GM06990 (cell line): ENCODE measurements around the gene QKI.

ENCODE experiments used
- DNase-seq: peaks from one replicate; pipeline ENCODE4 v3.0.0-alpha.2; 2011; ENCODE audit not compliant: insufficient read length; ENCODE audit errors: extremely low read depth
- H3K27me3 ChIP-seq: replicated peaks from 2 replicates; pipeline ENCODE4 v1.6.0; 2011; ENCODE audit warnings: low read length; ENCODE audit not compliant: control insufficient read depth, insufficient read depth
- H3K36me3 ChIP-seq: 2 replicates; pipeline ENCODE4 v1.5.1; 2011; ENCODE audit warnings: low read length; ENCODE audit not compliant: control insufficient read depth, insufficient read depth
- H3K4me3 ChIP-seq: replicated peaks from 2 replicates; pipeline ENCODE4 v1.5.1; 2011; ENCODE audit warnings: low read depth, mild to moderate bottlenecking, control low read depth, low read length
- TF ChIP-seq, protein P1 (sequence below): IDR thresholded peaks from 2 replicates; pipeline ENCODE4 v1.5.1; 2011; ENCODE audit warnings: low read length, control low read depth, mild to moderate bottlenecking, inconsistent platforms; ENCODE audit not compliant: insufficient read depth, poor library complexity, severe bottlenecking

Gene QKI

DNA sequence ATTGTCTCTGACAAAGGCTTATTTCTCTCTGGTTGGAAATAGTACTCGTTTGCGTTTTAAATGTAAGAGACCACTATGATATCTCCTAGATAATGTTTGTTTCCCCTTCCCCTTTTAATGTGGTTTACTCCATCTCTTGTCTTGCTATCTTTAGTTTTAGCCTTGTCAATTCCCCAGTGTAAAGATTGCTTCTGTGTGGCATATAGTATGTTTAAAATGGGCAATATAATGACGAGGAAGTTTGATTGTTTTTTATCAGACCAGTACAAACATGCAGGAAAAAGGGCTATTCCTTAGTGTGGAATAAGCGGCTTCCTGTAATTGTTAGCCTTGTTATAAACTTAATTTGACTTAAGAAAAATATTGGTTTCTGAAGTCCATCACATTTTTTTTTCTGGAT is 3.1 kb downstream of the QKI start:
- Histone ChIP-seq H3K36me3 (no peaks in the 10 kb centered on the region), H3K4me3 (peak overlapping the region; percentile 92), H3K27me3 (no peaks in the 10 kb centered on the region)
- TF ChIP-seq, protein P1, sequence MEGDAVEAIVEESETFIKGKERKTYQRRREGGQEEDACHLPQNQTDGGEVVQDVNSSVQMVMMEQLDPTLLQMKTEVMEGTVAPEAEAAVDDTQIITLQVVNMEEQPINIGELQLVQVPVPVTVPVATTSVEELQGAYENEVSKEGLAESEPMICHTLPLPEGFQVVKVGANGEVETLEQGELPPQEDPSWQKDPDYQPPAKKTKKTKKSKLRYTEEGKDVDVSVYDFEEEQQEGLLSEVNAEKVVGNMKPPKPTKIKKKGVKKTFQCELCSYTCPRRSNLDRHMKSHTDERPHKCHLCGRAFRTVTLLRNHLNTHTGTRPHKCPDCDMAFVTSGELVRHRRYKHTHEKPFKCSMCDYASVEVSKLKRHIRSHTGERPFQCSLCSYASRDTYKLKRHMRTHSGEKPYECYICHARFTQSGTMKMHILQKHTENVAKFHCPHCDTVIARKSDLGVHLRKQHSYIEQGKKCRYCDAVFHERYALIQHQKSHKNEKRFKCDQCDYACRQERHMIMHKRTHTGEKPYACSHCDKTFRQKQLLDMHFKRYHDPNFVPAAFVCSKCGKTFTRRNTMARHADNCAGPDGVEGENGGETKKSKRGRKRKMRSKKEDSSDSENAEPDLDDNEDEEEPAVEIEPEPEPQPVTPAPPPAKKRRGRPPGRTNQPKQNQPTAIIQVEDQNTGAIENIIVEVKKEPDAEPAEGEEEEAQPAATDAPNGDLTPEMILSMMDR, result no peak
- DNase-seq, result no peak

DNA sequence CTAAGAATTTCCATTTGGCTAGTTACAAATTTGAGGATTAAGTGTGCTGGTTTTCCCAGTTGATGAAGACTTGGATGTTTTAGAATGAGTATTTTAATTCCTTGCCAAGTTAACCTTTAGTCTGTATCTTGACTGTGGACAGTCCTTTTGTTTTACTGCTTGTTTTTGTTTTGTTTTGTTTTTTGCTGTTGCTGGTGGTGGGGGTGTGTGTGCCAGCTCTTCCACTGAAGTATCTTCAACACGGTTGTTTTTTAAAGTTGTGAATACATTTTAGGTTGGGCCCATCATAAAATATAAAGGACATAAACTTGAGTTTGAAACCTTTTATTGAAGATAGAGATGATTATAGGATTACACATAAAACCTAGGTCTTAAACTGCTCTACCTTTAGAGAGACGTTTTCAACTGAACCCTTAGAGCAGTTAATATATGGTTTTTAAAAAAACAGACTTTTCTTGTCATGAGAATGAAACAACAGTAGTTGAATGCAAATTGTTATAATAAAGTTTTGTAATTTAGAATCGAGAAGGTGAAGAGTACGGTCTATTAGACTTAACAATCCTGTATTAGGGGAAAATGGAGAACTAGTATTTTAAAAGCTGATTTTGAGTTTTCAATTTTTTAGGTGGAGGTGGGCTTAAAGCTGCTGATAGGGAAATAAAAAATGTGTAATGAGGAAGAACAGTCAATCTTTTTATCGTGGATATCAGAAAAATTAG is 4.0 kb downstream of the QKI start:
- Histone ChIP-seq H3K4me3 (no peak overlapping the region; the same call in none of the 2 replicates), H3K27me3 (no peaks in the 10 kb centered on the region), H3K36me3 (no peaks in the 10 kb centered on the region)
- TF ChIP-seq, protein P1, result no peak
- no peak for DNase-seq

DNA sequence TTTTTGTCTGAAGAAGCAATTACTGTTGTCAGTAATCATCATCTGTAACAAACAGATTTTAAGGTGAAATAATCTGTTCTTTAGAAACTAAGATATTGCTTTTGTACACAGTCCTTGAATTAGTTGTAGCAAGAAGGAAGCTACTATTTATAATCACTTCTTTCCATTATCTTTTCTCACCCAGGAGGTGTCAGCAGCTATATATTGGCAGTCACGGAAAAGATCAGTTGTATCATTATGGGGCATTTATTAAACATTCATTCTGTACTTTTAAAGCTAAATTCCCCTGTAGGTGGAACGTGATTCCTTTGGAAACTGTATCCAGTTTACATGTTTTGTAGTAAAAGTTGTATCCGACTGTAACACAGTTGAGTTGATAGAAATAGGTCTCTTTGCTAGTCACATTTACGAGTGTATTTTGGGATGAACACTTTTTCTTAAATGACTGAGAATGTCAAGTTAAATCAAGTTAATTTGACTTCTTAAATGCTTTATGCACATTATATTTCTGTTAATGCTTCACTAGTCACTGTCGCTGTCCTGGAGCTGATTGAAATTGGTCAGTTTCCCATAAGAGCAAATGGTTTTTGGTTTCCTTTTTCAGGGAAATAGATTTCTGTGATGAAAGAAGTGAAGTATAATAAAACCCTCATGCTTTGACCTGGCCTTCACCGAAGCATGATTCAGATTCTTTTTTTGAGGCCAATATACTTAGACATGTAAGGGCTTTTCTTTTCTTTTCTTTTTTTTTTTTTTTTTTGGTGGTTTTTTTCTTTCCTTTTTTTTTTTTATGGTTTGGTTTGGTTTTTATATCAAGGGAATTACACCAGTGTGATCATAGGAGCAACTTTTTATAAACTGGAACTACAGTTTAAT is 5.1 kb downstream of the QKI start:
- Histone ChIP-seq H3K36me3 (no peaks in the 10 kb centered on the region), H3K27me3 (no peaks in the 10 kb centered on the region), H3K4me3 (peak overlapping the region; percentile 15; the same call in 1 of the 2 replicates)
- no peak for DNase-seq
- TF ChIP-seq, protein P1, result no peak

DNA sequence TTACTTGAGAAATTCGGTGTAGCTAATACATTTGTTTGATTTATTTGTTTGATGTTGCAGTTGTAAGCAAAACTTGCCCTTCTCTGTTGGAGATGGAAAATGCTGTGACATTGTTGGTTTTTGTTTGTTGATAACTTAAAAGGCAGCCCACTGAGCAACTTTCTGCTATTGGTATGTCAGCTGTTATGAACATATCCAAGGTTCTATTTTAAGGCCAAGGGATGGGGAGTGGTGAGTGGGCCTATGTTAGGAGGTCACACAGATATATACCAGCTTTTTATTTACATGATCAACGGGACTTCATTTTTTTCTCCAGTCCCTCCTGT is 5.7 kb downstream of the QKI start:
- Histone ChIP-seq H3K36me3 (no peaks in the 10 kb centered on the region), H3K27me3 (no peaks in the 10 kb centered on the region), H3K4me3 (no peak overlapping the region)
- TF ChIP-seq, protein P1, result no peak
- no peak for DNase-seq

DNA sequence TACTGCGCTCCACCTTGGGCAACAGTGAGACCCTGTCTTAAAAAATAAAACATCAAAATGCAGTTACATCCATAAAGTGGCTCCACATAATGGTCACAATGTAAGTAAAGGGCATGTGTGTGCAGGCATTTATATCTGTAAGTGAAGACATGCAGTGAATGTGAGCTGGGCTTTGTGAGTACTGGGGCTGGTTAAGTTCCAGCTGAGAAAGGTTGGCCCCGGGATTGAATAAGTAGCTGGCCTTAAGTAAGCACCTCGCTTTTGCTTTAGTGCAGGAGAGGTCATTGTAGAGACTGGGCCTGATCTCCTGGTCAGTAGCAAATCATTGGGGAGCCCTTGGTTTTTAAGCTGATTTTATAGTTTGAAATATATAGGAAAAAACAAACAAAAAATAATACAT is 8.0 kb downstream of the QKI start:
- H3K36me3 ChIP-seq, result no peaks in the 10 kb centered on the region
- TF ChIP-seq, protein P1, result no peak
- no peak overlapping the region for H3K4me3 ChIP-seq
- no peaks in the 10 kb centered on the region for H3K27me3 ChIP-seq
- DNase-seq, result no peak
